OCI-LY1 (cell line): ENCODE data around the gene PRR15L.

Source experiments
- H2AFZ ChIP-seq: fragments of 200-600 bp; sonication (generic), shearing (Covaris generic); 2 replicates; pipeline ENCODE4 v1.6.0; 2014; ENCODE audit warnings: antibody characterized with exemption, mild to moderate bottlenecking, low read length
- H3F3A ChIP-seq: fragments of 200-600 bp; sonication (generic), shearing (Covaris generic); 2 replicates; pipeline ENCODE4 v1.6.0; 2014; ENCODE audit warnings: mild to moderate bottlenecking, antibody characterized with exemption, low read length, moderate library complexity; ENCODE audit not compliant: insufficient read depth
- H3K27ac ChIP-seq: fragments of 200-600 bp; sonication (generic); 2 replicates; pipeline ENCODE4 v1.5.1; 2014; ENCODE audit warnings: low read length, mixed run types, mild to moderate bottlenecking, low read depth; ENCODE audit not compliant: poor library complexity, severe bottlenecking
- H3K27me3 ChIP-seq: fragments of 200-600 bp; sonication (generic); 2 replicates; pipeline ENCODE4 v1.6.0; 2014; ENCODE audit warnings: antibody characterized with exemption, mild to moderate bottlenecking, low read length, moderate library complexity; ENCODE audit not compliant: insufficient read depth
- H3K36me3 ChIP-seq: fragments of 200-600 bp; sonication (generic); 2 replicates; pipeline ENCODE4 v1.6.1; 2014; ENCODE audit warnings: mild to moderate bottlenecking, antibody characterized with exemption, low read length, moderate library complexity, mixed read lengths; ENCODE audit not compliant: insufficient read depth
- H3K4me1 ChIP-seq: fragments of 200-600 bp; sonication (generic); 2 replicates; pipeline ENCODE4 v1.5.1; 2014; ENCODE audit warnings: mild to moderate bottlenecking, low read length, moderate library complexity; ENCODE audit not compliant: insufficient read depth, severe bottlenecking
- H3K4me2 ChIP-seq: fragments of 200-600 bp; sonication (generic), shearing (Covaris generic); 2 replicates; pipeline ENCODE4 v1.6.1; 2014; ENCODE audit warnings: low read length
- H3K4me3 ChIP-seq: fragments of 200-600 bp; sonication (generic); 2 replicates; pipeline ENCODE4 v1.5.1; 2014; ENCODE audit warnings: low read length, low read depth, mild to moderate bottlenecking, mixed read lengths; ENCODE audit not compliant: poor library complexity, severe bottlenecking
- H3K79me2 ChIP-seq: fragments of 200-600 bp; shearing (Covaris generic); 2 replicates; pipeline ENCODE4 v1.6.1; 2016; ENCODE audit warnings: mixed run types, low read length, mixed read lengths; ENCODE audit not compliant: insufficient read depth
- H3K9ac ChIP-seq: fragments of 200-600 bp; sonication (generic), shearing (Covaris generic); 2 replicates; pipeline ENCODE4 v1.6.1; 2014; ENCODE audit warnings: mild to moderate bottlenecking, low read length, mixed read lengths
- H3K9me2 ChIP-seq: fragments of 200-600 bp; sonication (generic), shearing (Covaris generic); 2 replicates; pipeline ENCODE4 v1.6.1; 2014; ENCODE audit warnings: low read depth, mild to moderate bottlenecking, low read length, mixed read lengths
- H3K9me3 ChIP-seq: fragments of 200-600 bp; shearing (Covaris generic); 2 replicates; pipeline ENCODE4 v1.6.1; 2014; ENCODE audit warnings: low read length, mixed read lengths
- H4K20me1 ChIP-seq: fragments of 200-600 bp; sonication (generic), shearing (Covaris generic); 2 replicates; pipeline ENCODE4 v1.6.0; 2016; ENCODE audit warnings: mild to moderate bottlenecking, low read length; ENCODE audit not compliant: insufficient read depth
- CTCF ChIP-seq: fragments of 200-600 bp; sonication (generic), shearing (Covaris generic); IDR thresholded peaks from 2 replicates; pipeline ENCODE4 v1.5.1; 2017; ENCODE audit warnings: mild to moderate bottlenecking, antibody characterized with exemption, low read length, moderate library complexity, mixed read lengths
- EZH2 ChIP-seq: fragments of 200-600 bp; sonication (generic), shearing (Covaris generic); IDR thresholded peaks from 2 replicates; pipeline ENCODE4 v1.8.0; 2017; ENCODE audit warnings: borderline replicate concordance, mixed run types, mild to moderate bottlenecking, antibody characterized with exemption, low read length, moderate library complexity, mixed read lengths

The PRR15L gene

GRCh38 chr17:47970725-47971499 is 13.2 kb upstream of the PRR15L start, which contains the start of gene CDK5RAP3:
Gene CDK5RAP3, plus strand, starts transcription at chr17:47971113. Its CDS starts 34 bp downstream, at chr17:47971147.
- H3K4me1 ChIP-seq: peaks cover 23% of the 10 kb centered on the region
- H4K20me1 ChIP-seq: no peaks in the 10 kb centered on the region
- H3K9me3 ChIP-seq: no peaks in the 10 kb centered on the region
- no peaks in the 10 kb centered on the region for H3K27me3 ChIP-seq
- H3K4me3 ChIP-seq: peak within 1 kb of the TSS; percentile 71
- H2AFZ ChIP-seq: peak within 1 kb of the TSS; percentile 87
- peak within 1 kb of the TSS; percentile 6 for H3K27ac ChIP-seq
- peak within 1 kb of the TSS; percentile 69 for H3K9ac ChIP-seq
- no peaks in the 10 kb centered on the region for H3K79me2 ChIP-seq
- no peaks in the 10 kb centered on the region for H3F3A ChIP-seq
- peaks cover 25% of the 10 kb centered on the region; the same call in 1 of the 2 replicates for H3K36me3 ChIP-seq
- no peaks in the 10 kb centered on the region for H3K9me2 ChIP-seq
- peak within 1 kb of the TSS; percentile 83 for H3K4me2 ChIP-seq
- TF ChIP-seq EZH2: no peak
- TF ChIP-seq CTCF: peak; percentile 93

- Histone ChIP-seq H3F3A (no peaks in the 10 kb centered on the region), H3K4me2 (peak overlapping the region; percentile 80), H3K9ac (peak overlapping the region; percentile 54; the same call in 1 of the 2 replicates), H2AFZ (peak overlapping the region; percentile 87), H3K9me2 (no peaks in the 10 kb centered on the region), H3K27me3 (no peaks in the 10 kb centered on the region), H3K36me3 (peaks cover 17% of the 10 kb centered on the region; the same call in 1 of the 2 replicates), H3K79me2 (no peaks in the 10 kb centered on the region), H3K4me3 (peak overlapping the region; percentile 53), H4K20me1 (no peaks in the 10 kb centered on the region), H3K9me3 (no peaks in the 10 kb centered on the region), H3K4me1 (peaks cover 23% of the 10 kb centered on the region), H3K27ac (no peak overlapping the region)
- TF ChIP-seq CTCF: no peak
- no peak for TF ChIP-seq EZH2
These were observed 12.4 kb upstream of the PRR15L start for GRCh38 chr17:47969930-47970724.

GRCh38 chr17:47968836-47969235 is 11.2 kb upstream of the PRR15L start:
- peaks cover 6% of the 10 kb centered on the region; the same call in 1 of the 2 replicates for H3K36me3 ChIP-seq
- H3K4me2 ChIP-seq: no peak overlapping the region
- H3K4me1 ChIP-seq: peaks cover 23% of the 10 kb centered on the region
- no peaks in the 10 kb centered on the region for H4K20me1 ChIP-seq
- no peaks in the 10 kb centered on the region for H3K9me3 ChIP-seq
- no peak overlapping the region for H2AFZ ChIP-seq
- no peaks in the 10 kb centered on the region for H3F3A ChIP-seq
- H3K9ac ChIP-seq: no peak overlapping the region
- H3K27ac ChIP-seq: no peak overlapping the region
- H3K9me2 ChIP-seq: no peaks in the 10 kb centered on the region
- no peaks in the 10 kb centered on the region for H3K79me2 ChIP-seq
- TF ChIP-seq EZH2: no peak
- TF ChIP-seq CTCF: no peak
- no peaks in the 10 kb centered on the region for H3K27me3 ChIP-seq
- no peak overlapping the region for H3K4me3 ChIP-seq
